K562 (cell line): ENCODE measurements around the gene HRH4. TPM values are rescaled to one million over a fixed set of nuclear protein-coding genes. Genes with fewer than 3 reads are reported as not detected.

Source experiments
- ATAC-seq: fragments of 200-7000 bp; cut with Tn5 transposase; 3 replicates; pipeline ENCODE4 v1.9.1; 2020; ENCODE audit warnings: moderate library complexity
- BruUV-seq: library from RNA; stranded (reverse); fragments of 400-500 nt; replicated peaks from 2 replicates; lab custom pipeline; 2021; lab: Mats Ljungman, UMichigan
- CTCF ChIA-PET: fragments of 300-600 bp; formaldehyde crosslinking; extraction: SDS; loops from one replicate; lab custom pipeline; 2021; ENCODE audit warnings: low intra/inter-chr PET ratio; lab: Yijun Ruan, JAX
- POLR2A ChIA-PET: fragments of 300-600, 350-650 bp; sonication (Branson Sonifier 250); formaldehyde crosslinking; extraction: SDS; loops from one replicate; lab custom pipeline; 2021; ENCODE audit warnings: antibody characterized with exemption, inconsistent platforms; lab: Yijun Ruan, JAX
- DNase-seq, 4 experiments: peaks; one replicate each; pipeline versions ENCODE4 v3.0.0 to v3.0.0-alpha.2; 2011 to 2018; ENCODE audit warnings: low spot score in 3 of 4, mixed read lengths in 3 of 4; ENCODE audit errors: extremely low read depth in 1 of 4
- FAIRE-seq: peaks from 2 replicates; lab custom pipeline; 2011; peaks lifted over from hg19 to GRCh38; lab: Jason Lieb, UNC
- H2AFZ ChIP-seq: 2 replicates; pipeline ENCODE4 v1.6.0; 2011; ENCODE audit warnings: low read depth, low read length, control low read depth, inconsistent platforms
- H3K27ac ChIP-seq: fragments of 200-600 bp; 3 replicates; pipeline ENCODE4 v1.8.0; 2011; ENCODE audit warnings: low read depth, mild to moderate bottlenecking, control low read depth, inconsistent platforms, low read length, moderate library complexity, mixed read lengths; ENCODE audit errors: extremely low read depth
- H3K27me3 ChIP-seq, 2 experiments: fragments of 300-600 bp in 1 of 2; 2 replicates in 1 of 2; 3 replicates in 1 of 2; pipeline versions ENCODE4 v1.6.0 to v1.8.0; 2011; ENCODE audit warnings: inconsistent platforms in 2 of 2, low read length in 2 of 2, mild to moderate bottlenecking in 1 of 2, mixed read lengths in 1 of 2, moderate library complexity in 1 of 2; ENCODE audit not compliant: control insufficient read depth in 2 of 2, insufficient read depth in 2 of 2
- H3K36me3 ChIP-seq: fragments of 300-600 bp; 3 replicates; pipeline ENCODE4 v1.8.0; 2011; ENCODE audit warnings: mild to moderate bottlenecking, low read length, inconsistent platforms; ENCODE audit not compliant: control insufficient read depth, insufficient read depth
- H3K4me1 ChIP-seq, 2 experiments: fragments of 200-600 bp in 1 of 2; replicated peaks in 1 of 2; 2 replicates in 1 of 2; 3 replicates in 1 of 2; pipeline versions ENCODE4 v1.5.1 to v1.8.0; 2011; ENCODE audit warnings: inconsistent platforms in 2 of 2, low read length in 2 of 2, mild to moderate bottlenecking in 1 of 2, mixed read lengths in 1 of 2, moderate library complexity in 1 of 2; ENCODE audit not compliant: control insufficient read depth in 2 of 2, insufficient read depth in 2 of 2
- H3K4me2 ChIP-seq: 2 replicates; pipeline ENCODE4 v1.6.1; 2011; ENCODE audit warnings: low read length, control low read depth, inconsistent platforms, mixed read lengths; ENCODE audit not compliant: insufficient read depth
- H3K4me3 ChIP-seq: fragments of 200-600 bp; sonication (generic), shearing (Covaris generic); 2 replicates; pipeline ENCODE4 v1.5.1; 2016; ENCODE audit warnings: control low read depth, inconsistent platforms
- H3K79me2 ChIP-seq: fragments of 200-600 bp; 3 replicates; pipeline ENCODE4 v1.8.0; 2011; ENCODE audit warnings: low read length, inconsistent platforms; ENCODE audit not compliant: control insufficient read depth, insufficient read depth
- H3K9ac ChIP-seq, 2 experiments: 2 replicates each; pipeline versions ENCODE4 v1.6.0 to v1.6.1; 2011; ENCODE audit warnings: low read depth in 2 of 2, low read length in 2 of 2, control low read depth in 1 of 2, inconsistent platforms in 1 of 2, mild to moderate bottlenecking in 1 of 2, mixed read lengths in 1 of 2; ENCODE audit not compliant: insufficient read depth in 1 of 2
- H3K9me1 ChIP-seq: one replicate; pipeline ENCODE4 v1.6.0; 2011; ENCODE audit warnings: inconsistent platforms, mild to moderate bottlenecking, low read length, moderate library complexity; ENCODE audit not compliant: control insufficient read depth, insufficient read depth
- H3K9me3 ChIP-seq: replicated peaks from 2 replicates; pipeline ENCODE4 v1.5.1; 2011; ENCODE audit warnings: low read depth, low read length, inconsistent platforms; ENCODE audit not compliant: control insufficient read depth, insufficient read depth
- H4K20me1 ChIP-seq: replicated peaks from 2 replicates; pipeline ENCODE4 v1.6.1; 2011; ENCODE audit warnings: low read length, inconsistent platforms, mixed read lengths; ENCODE audit not compliant: control insufficient read depth, insufficient read depth
- ZNF76 ChIP-seq: fragments of 250-450 bp; sonication (Bioruptor Pico); IDR thresholded peaks from 2 replicates; pipeline ENCODE4 v1.4.0; 2020; ENCODE audit warnings: mild to moderate bottlenecking, moderate library complexity, borderline replicate concordance
- WGBS: fragments of 100-300 bp; shearing (Covaris generic); methylation state at CpG from one replicate; pipeline ENCODE4 v1.1.6; 2016; ENCODE audit warnings: low coverage, mixed read lengths; ENCODE audit not compliant: insufficient coverage; ENCODE audit errors: missing lambda C conversion rate; 5-methylcytosine and 5-hydroxymethylcytosine counted together
- in situ Hi-C: fragments of 300-500 bp; cut with MboI; formaldehyde crosslinking; loops from 4 replicates; pipeline ENCODE4 v1.15.0; 2018; ENCODE audit warnings: inconsistent platforms, mixed read lengths
- intact Hi-C: fragments of 100-400 bp; cut with micrococcal nuclease; formaldehyde crosslinking; loops from 2 replicates; pipeline ENCODE4 v1.14.2; 2022
- polyA plus RNA-seq, 8 experiments: library from polyadenylated mRNA; depleted of rRNA in 4 of 8; stranded (reverse) in 5 of 8; unstranded in 3 of 8; fragments of >200 nt; fragmentation: Nextera tagmentation in 2 of 8; fragmentation: Illumina TruSeq in 1 of 8; extraction: Ambion mirVana in 2 of 8; extraction: Trizol in 1 of 8; gene quantifications; 2 replicates each; pipeline versions ENCODE4 v1.2.1 to v1.2.3, GENCODE V29; 2011 to 2014; ENCODE audit warnings: inconsistent platforms in 1 of 8, missing spikeins in 1 of 8
- total RNA-seq, 7 experiments: library from RNA; depleted of rRNA in 6 of 7; stranded (reverse); fragments of >200 nt in 6 of 7; fragmentation: Illumina TruSeq in 2 of 7; extraction: Trizol in 2 of 7; gene quantifications; 2 replicates each; pipeline versions ENCODE4 v1.2.1 to v1.2.3, GENCODE V29; 2011 to 2021; ENCODE audit warnings: low replicate concordance in 1 of 7
- TF ChIP-seq, protein P1 (sequence below), 2 experiments: IDR thresholded peaks; 2 replicates each; pipeline ENCODE4 v1.6.1; 2011; ENCODE audit warnings: borderline replicate concordance in 1 of 2, control low read depth in 1 of 2, low read depth in 1 of 2, low read length in 1 of 2, mild to moderate bottlenecking in 1 of 2, mixed read lengths in 1 of 2, moderate library complexity in 1 of 2; ENCODE audit not compliant: insufficient read depth in 1 of 2, insufficient read length in 1 of 2, poor library complexity in 1 of 2, severe bottlenecking in 1 of 2; ENCODE audit errors: extremely low read depth in 1 of 2
- TF ChIP-seq, protein P2 (sequence below): fragments of 450-650 bp; IDR thresholded peaks from 2 replicates; pipeline ENCODE4 v1.6.1; 2016

HRH4 gene
- total and polyA plus RNA-seq, 9 of the 15 experiments (the other 6 are each of a cell fraction or from before 2014, with no cell fraction given) = not detected

DNA sequence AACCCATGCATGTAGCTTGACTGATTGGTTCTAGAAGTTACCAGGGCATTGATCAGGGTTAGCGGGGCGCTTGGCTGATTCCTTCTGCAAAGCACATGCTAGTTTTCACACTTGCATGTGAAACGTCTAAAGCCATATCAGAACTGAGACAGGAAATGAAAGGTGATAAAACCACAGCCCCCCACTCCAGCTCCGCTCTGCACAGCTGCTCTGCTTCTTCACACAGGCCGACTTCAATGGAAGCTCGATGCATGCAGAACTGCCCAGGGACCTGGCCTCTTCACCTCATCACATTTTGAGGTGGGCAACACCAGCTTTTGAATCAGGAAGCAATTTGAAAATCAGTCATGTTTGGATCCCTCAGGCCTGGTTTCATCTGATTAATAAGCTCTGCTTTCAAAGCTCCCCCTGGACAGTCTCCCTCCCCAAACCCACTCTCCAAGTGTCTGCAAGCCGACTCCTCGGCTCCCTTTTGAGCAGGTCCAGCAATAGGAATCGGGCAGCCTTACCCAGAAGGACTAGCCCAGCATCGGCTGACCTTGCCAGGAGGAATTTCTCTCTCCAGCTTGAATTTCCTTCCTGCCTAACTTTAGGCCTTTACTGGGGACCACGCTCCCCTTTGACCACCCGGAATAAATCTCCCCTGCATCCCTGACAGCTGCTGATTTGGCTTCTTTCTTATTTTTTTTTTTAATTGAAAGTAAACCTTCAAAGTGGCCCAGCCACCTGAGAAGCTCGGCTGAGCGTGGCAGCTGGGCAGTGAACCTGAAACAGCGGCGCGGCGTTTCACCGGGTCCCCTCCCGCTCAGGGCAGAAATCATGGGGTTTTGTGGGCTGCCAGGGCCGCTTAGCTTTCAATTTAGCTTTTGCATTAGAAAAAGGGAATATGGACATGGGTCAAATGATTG is 31.7 kb downstream of the HRH4 start:
- no peak for FAIRE-seq
- no peak overlapping the region for H3K9ac ChIP-seq
- in situ Hi-C loops = no loop called here

More for the DNA sequence above, 31.7 kb downstream of the HRH4 start:
- DNase-seq (no peak), ATAC-seq (peak; percentile 15; the same call in 2 of the 3 replicates)
- ChIA-PET CTCF (no interaction called here), POLR2A (interaction anchor here (0.7 to 1.3 kb wide), 2 partner anchors 30 to 699 kb away, joined by 3 read pairs; no protein-coding TSS in a partner anchor)
- BruUV-seq = no TSS peak
- no peaks in the 10 kb centered on the region for H3K9me1 ChIP-seq
- H3K36me3 ChIP-seq = no peaks in the 10 kb centered on the region
- H4K20me1 ChIP-seq = no peaks in the 10 kb centered on the region
- WGBS = 10% methylated on average over 21 of the region's 21 CpGs
- peak overlapping the region; percentile 5; the same call in 1 of the 2 replicates for H3K4me2 ChIP-seq
- no peak for TF ChIP-seq ZNF76
- TF ChIP-seq, protein P1, sequence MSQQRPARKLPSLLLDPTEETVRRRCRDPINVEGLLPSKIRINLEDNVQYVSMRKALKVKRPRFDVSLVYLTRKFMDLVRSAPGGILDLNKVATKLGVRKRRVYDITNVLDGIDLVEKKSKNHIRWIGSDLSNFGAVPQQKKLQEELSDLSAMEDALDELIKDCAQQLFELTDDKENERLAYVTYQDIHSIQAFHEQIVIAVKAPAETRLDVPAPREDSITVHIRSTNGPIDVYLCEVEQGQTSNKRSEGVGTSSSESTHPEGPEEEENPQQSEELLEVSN (IDR thresholded peaks at IDR 0.05; ENCODE audit: borderline replicate concordance in 1 of 2, extremely low read depth in 1 of 2, insufficient read depth in 1 of 2, insufficient read length in 1 of 2, low read depth in 1 of 2, low read length in 1 of 2, poor library complexity in 1 of 2, severe bottlenecking in 1 of 2) = peak in 1 of 2 experiments; percentile 17
- TF ChIP-seq, protein P2, sequence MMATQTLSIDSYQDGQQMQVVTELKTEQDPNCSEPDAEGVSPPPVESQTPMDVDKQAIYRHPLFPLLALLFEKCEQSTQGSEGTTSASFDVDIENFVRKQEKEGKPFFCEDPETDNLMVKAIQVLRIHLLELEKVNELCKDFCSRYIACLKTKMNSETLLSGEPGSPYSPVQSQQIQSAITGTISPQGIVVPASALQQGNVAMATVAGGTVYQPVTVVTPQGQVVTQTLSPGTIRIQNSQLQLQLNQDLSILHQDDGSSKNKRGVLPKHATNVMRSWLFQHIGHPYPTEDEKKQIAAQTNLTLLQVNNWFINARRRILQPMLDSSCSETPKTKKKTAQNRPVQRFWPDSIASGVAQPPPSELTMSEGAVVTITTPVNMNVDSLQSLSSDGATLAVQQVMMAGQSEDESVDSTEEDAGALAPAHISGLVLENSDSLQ = no peak
- no peak overlapping the region for H3K4me3 ChIP-seq
- H3K27me3 ChIP-seq = peaks cover 0 to 11% of the 10 kb centered on the region in 2 experiments; a peak in 1 of 5 replicates
- H3K27ac ChIP-seq = no peak overlapping the region
- H3K9me3 ChIP-seq = no peaks in the 10 kb centered on the region
- no peaks in the 10 kb centered on the region for H3K4me1 ChIP-seq
- intact Hi-C loops = loop anchor here (10.0 kb wide), 1 partner anchor 667 kb away; no protein-coding TSS in a partner anchor
- no peaks in the 10 kb centered on the region for H3K79me2 ChIP-seq
- peak overlapping the region; percentile 69 for H2AFZ ChIP-seq
